Stimulated activated CD4-positive, alpha-beta T cell treated with anti-CD3 and anti-CD28 coated beads, Interleukin-1b, Interleukin-23, amount 100 ng/mL, for 4 hours (primary cell): ENCODE data around the gene SLX4IP.
A peak's percentile ranks its signal among the peaks of the same experiment; 100 is the strongest.

Source experiments
- DNase-seq, 2 donors: peaks; one replicate each; pipeline ENCODE4 v3.0.0-alpha.2; 2020; ENCODE audit warnings: low read depth in 2 of 2

Gene SLX4IP

DNA sequence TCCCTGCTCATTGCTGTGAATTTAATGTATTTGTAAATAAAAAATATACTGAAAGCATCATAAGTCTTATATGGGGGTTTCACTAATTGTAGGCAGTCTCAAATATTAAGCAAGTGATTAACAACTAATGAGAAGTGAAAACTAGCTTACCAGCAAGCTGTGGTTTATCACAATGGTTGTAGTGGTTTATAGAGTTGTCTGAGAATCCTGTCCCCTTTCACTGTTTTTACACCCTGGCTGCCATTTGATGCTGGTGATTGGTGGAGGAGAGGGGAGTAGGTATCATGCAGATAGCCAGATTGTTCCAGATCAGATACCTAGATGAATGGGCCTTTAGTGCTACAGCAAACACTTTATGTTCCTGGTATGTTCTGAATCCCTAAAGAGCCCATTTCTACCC, 7.1 kb upstream of the SLX4IP start:
- DNase-seq = no peak

DNA sequence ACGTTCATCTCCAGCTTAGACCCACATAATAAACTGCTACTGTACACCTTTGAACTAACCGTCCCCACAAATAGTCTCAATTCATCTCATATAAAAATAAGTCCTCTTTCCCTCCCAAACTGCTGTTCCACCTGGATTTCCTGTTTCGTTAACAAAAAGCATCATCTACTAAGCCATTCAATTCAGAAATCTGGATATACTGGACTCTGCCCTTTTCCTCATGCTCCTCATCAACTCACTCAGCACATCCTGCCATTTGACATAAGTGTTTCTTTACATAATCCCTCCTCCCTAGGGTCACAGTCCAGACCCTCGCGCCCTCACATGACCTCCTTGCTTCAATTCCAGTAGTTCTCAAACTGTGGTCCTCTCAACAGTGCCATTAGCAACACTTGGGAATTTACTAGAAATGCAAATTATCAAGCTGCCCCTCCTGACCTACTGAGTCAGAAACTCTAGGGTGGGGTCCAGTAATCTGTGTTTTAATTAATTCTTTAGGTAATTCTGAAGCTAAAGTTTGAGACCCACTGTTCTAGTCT, 5.6 kb upstream of the SLX4IP start:
- DNase-seq = no peak

DNA sequence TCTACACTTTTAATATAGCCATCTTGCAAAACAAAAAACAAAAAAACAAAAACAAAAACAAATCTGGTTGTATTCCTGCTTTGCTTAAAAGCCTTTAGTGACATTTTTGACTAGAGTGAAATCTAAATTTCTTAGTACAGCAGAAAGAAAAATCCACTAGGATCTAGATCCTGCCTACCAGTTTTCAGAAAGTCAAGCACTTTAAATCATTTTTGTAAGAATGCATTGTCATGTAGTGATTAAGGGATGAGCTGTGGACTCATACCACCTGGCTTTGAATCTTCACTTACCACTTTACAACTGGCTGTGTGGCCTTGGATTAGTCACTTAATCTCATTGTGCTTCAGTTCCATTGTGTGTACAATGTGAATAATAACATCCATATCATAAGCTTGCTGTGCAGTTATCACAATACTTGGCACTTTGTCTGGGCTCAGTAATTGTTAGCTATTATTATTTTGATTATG, 5.1 kb upstream of the SLX4IP start:
- no peak for DNase-seq

DNA sequence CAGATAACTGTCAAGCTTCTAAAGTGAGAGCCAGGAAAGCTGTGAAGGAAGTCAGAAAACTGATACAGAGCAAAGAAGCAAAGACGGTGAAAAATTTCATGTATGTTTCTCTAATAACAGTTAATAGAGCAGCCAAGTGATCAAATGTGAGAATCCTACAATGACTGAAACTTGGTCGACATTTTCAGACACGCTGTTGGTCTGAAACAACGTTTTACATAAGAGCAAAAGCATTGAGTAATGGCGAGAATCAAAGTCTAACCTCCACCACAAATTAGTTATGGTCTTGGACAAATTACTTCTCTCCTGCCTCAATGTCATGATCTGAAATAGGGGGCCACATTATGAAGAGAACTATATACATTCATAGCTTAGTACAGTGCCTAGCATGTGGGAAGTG, 4.4 kb upstream of the SLX4IP start:
- no peak for DNase-seq

DNA sequence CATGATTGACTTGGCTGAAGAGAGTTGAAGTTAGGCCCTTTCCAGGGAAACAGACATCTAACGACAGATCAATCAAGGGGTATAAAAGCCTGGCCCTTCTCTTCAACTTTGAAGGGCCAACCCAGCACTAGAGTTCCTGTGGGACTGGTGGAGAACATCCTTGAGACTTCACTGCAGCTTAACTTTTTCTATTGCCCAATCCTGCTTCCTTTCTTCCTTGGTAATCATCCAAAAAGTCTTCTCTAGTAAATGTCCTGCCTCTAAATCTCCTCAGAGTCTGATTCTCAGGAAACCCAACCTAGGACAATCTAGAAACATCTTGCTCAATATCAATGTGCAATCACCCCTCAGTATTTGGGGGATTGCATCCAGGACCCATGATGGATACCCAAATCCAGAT, 3.0 kb upstream of the SLX4IP start:
- DNase-seq = no peak

DNA sequence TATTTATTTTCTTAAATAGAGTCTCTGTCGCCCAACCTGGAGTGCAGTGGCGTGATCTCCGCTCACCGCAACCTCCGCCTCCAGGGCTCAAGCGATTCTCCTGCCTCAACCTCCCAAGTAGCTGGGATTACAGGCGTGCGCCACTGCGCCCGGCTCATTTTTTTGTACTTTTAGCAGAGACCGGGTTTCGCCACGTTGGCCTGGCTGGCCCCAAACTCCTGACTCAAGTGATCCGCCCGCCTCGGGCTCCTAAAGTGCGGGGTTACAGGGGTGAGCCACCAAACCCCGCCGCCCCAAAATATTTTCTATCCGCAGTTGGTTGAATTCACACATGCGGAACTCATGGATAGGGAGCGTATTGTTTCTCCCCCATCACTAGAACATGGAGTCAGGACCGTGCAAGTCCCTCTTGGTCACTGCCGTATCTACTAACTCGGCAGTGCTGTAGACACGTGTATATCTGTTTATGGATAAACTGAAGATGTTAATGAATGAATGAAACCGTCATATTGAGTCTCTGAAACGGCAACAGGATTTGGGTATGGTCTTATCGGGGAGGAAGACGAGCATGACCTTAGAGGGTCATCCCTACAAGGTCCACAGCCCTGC, 2.0 kb upstream of the SLX4IP start:
- DNase-seq = no peak

DNA sequence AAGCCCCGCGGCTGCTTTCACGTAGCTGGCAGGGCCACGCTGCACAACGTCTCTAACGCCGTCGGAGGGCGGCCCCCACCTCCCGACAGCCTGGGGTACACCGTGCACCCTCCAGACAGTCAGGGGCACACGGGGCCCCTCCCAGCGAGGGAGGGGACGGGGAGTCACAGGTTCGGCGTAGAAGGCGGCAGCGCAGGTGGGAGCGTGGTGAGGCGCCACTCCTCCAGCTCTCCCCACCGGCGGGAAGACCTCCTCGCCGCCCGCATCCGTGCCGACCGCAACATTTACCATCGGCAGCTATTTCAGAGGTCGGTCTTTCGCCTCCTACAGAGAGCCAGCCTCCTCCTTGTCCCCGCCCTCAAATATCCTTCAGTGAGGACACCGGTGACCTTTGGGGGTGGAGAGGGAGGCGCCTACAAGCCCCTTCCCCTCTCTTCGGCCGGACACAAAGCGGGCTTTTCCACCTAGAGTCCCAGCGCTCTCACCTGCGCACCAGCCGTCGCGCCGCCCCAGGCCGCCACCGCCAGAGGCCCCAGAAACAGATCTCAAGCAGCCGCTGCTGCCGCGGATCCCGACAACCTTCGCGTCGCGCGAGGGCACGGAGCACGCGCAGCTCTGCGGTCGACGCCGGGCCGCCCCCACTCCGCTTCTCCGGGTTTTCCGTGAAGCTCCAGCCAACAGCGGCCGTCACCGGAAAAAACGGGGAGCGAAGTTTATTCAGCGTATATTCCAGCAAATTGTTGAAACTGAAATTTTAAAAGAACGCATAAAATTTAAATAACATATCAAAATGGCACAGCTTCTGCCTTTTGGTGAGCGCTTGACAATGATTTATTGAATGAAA, 1.3 kb upstream of the SLX4IP start, which contains the start of gene MKKS:
TSS of gene MKKS (minus strand) at position 600 of the 844 bp plus-strand sequence. CDS start 20,708 bp downstream, outside the sequence.
- DNase-seq = peak; percentile 73 to 78

DNA sequence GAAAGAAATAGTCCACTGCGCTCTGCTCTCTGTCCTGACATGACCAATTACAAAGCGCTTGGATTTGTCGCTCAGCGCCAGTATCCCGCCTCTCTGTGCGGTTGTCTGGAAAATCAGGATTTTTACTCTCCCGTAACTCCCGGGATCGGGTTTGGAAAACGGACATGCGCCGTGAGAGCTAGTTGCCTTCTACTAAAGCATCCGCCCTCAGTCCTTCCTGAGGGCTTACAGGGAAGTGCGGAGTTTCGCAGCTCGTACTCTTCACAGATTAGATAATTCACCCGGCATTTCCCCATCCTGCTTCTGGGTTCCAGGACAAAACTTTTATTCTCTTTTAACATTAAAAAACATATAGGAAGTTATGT, 656 bp upstream of the SLX4IP start:
- peak; percentile 36 to 60 for DNase-seq

DNA sequence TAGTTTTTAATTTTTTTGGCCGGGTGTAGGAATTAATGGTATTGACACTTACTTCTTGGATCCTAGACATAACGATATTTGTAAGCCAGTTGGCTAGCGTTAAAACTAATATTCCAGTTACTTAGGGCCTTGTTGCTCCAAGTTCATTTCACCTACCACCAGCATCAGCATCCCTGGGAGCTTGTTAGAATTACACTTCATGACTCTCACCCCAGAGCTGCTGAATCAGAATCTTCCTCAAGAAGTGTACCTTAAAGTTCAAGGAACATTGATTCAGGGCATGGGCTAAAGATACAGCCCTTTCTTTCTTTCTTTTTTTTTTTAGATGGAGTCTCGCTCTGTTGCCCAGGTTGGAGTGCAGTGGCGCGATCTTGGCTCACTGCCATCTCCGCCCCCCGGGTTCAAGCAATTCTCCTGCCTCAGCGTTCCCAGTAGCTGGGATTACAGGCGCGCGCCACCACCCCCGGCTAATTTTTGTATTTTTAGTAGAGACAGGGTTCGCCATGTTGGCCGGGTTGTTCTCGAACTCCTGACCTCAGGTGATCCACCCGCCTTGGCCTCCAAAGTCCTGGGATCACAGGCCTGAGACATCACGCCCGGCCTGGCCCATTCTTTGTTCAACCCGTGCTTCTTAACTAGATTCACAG, 1.1 kb downstream of the SLX4IP start:
- no peak for DNase-seq

DNA sequence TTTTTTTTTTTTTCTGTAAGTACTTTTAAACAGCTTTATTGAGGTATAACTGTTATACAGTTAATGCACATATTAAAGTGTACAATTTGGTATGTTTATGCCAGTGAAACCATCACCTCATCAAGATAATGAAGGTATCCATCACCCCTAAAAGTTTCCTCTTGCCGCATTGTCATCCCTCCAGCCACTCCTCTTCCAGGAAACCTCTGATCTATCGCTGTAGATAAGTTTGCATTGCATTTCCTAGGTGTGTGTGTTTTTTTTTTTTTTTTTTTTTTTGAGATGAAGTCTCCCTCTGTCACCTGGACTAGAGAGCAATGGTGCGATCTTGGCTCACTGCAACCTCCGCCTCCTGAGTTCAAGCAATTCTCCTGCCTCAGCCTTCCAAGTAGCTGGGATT, 3.1 kb downstream of the SLX4IP start:
- no peak for DNase-seq

DNA sequence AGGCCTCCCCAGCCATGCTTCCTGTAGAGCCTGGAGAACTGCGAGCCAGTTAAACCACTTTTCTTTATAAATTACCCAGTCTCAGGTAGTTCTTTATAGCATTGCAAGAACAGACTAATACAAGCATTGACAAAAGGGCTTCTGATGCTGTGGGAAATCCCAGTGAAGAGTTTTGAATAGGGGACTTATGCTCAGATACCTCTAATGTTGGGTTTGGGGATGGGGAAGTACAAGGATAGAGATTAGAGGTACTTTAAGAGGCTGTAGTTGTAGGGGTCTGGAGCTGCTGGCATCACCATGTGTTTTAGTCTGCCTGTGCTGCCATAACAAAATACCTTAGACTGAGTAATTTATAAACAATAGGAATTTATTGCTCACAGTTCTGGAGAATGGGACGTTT, 8.8 kb downstream of the SLX4IP start:
- no peak for DNase-seq

DNA sequence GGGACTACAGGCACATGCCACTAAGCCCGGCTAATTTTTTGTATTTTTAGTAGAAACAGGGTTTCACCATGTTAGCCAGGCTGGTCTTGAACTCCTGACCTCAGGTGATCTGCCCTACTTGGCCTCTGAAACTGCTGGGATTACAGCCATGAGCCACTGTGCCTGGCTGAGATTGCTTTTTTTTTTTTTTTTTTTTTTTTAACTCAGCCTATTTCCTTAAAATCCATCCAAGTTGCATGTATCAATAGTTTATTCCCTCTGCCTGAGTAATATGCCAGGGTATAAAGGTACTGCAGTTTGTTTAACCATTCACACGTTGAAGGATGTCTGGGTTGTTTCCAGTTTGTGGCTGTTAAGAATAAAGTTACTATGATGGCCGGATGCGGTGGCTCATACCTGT, 10.7 kb downstream of the SLX4IP start:
- no peak for DNase-seq

DNA sequence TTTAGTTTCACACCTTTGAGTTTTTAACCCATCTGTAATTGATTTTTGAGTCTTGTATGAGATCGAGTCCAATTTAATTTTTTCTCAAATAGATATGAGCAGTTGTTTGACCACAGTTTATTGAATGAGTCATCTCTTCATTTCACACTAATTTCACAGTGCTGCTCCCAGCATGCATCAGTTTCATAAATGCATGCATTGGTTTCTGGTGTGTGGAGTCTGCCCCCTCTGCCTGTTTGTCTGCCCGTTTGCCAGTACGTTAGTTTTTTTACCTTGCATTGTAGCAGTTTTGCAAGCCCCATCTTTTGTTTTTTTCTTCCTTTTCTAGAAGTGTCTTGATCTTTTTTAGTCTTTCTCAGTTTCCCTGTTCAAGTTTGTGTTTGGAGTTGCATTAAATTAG, 11.9 kb downstream of the SLX4IP start:
- DNase-seq = peak; percentile 11 to 37

DNA sequence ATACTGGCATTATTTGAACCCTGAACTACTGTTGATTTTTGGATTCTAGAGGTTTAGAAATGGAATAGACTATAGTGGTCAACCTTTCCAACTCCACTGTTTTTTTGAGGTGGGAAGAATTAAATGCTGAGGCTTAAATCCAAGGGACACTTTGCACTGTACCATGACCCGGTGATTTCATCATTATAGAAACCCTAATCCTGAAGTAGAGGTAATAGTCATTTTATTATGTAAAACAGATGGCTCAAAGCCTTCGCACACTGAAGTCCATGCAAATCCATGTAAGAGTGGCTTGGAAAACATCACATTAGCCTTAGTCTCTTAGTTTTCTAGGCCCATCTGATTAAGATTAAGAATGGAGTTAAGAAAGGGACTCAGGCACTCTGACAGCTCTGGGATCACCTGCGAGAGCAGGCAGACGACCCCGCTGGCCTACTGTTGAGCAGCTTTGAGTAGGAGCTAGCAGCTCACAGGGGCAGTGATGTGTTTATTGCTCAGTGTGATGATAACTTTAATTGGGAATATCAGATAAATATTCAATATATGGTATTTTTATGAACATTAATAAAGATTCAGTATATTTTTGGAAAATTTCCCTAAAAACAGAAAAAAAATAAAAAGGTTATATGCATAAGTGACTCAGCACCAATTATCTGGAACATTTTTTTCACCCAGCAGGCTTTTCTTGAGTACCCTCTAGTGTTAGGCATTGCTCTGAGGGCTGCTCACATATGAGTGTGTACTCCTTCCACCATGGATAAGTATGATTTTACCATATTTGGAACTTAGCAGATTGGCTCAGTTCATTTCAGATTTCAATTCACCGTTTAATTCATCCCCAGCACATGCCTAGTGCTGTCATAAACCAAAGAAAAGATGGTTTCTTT, 13.4 kb downstream of the SLX4IP start:
- no peak for DNase-seq

DNA sequence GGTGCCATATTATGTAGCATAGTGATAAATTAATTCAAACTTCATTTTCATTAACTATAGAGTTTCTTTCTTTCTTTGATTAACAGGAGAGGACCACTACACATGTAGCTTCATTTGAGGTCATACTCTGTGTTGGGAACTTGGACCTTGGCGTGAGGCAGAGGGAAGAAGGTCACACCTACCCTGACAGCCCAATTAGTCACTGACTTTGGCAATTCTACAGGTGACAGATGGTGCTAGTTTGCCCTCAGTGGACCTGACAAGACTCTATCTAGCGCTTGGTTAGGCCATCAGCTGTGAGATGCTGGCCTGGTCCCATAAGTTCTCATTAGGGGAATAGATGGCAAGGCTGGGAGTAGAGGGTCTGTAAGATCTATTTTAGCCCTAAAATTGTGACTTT, 14.2 kb downstream of the SLX4IP start:
- DNase-seq = no peak

DNA sequence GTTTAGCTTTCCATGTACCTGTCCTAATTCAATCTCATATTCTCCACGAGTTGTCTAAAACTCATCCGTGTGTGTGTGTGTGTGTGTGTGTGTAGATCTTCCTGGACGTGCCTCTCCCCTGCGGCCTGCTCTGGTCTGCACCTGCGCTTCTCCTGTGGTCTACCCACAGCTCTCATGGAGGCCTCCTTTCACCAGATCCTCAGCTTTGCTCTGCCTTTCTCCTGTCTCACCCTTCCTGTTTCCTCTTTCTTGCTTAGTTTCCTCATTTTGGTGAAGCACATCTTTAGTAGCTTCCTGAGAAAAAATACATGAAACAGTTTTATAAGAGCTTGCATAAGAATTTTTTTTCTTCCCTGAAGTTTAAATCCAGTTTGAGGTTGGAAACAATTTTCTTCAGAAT, 18.1 kb downstream of the SLX4IP start:
- DNase-seq = no peak

DNA sequence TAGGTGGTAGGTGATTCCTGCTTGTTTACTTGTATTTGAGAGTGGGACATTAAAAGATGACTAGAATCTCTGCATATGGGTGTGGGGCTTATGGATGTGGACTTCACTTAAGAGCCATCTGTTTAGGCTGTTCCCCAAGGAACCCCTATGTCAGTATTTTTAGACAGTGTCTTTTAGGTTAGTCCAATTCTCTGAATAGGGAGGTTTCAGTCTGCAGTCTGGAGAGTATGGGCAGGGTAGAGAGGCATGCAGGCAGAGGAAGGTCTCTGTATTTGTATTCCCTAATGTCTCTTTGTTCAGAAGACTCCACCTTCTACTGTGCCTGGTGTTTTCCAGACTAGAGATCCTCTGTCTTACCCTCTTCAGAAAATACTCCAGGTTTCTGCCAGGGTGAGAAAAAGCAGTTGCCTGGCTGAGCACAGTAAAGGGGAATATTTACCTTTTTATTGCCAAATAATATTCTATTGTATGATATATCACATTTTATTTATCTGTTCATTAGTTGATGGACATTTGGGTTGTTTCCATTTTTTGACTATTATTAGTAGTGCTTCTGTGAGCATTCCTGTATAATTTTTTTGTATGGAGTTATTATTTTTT, 19.1 kb downstream of the SLX4IP start:
- no peak for DNase-seq

DNA sequence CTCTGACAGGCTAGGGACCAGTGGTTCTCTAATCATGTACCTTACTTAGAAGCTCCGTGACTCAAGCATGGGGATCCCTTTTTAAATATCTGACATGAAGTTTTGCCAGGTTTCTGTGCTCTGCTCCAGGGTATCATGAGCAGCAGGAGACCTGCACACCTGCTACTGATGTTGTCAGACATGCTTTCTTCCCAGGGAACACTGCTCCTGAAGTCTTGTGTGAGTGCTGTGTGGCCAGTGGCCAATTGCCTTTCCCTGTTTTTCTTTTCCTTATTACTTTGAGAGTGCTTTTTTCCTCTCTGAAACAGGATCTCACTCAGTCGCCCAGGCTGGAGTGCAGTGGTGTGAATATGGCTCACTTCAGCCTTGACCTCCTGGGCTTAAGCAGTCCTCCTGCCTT, 26.4 kb downstream of the SLX4IP start:
- no peak for DNase-seq

DNA sequence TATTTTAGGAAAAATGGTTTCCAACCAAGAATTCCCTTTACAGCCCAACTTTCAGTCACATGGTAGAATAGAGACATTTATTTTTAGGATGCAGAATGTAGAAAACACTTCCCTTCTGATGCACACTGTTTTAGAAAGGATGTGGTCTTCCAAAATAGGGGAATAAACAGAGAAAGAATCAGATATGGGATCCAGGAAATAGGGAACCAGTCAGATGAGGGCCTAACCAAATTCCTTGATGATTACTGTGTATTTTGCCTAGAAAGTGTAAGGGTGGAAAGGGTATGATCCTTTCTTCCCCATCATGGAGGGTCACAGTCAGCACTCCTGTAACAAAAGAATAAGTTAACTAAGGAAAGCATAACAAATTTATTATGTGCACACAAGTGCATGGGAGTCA, 27.4 kb downstream of the SLX4IP start:
- no peak for DNase-seq

DNA sequence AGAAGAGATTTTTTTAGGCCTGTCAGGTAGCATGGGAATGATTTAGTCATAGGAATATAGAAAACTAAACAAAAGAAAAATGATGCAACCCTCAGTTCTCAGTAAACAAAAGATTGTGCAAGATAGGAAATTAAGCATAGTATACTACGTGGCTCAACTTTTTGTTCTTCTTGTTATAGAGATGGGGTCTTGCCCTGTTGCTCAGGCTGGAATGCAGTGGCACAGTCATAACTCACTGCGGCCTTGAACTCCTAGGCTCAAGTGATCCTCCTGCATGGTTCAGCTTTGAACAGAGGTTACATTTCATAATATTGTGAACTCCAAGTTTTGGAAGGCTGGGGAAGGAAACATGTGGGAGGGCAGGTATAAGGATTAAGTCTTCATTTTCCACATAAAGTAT, 28.5 kb downstream of the SLX4IP start:
- no peak for DNase-seq

DNA sequence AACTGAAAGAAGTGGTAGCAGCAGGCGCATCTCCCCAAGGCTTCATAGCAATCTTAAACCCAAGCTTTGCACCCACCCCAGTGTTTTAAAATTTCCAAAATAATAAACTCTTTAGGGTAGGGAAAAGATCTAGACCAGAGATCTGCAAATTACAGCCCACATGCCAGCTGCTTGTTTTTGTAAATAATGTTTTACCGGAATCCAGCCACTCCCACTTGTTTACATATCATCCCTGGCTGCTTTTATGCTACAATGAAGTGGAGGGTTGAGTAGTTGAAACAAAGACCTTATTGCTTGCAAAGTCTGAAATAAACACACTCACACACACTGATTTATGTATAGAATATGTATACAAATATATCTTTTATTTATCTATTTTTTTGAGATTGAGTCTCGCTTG, 30.0 kb downstream of the SLX4IP start:
- no peak for DNase-seq
